Measurements from ENCODE around the gene SV2A.
"Not testable (repeated sequence)": the region's sequence is repeated elsewhere in the genome, so short reads cannot be mapped to it uniquely, and the experiment has no call there.

GRCh38 chr1:149938668-149939003, 21.0 kb upstream of the SV2A start:
- not testable (repeated sequence) for TF ChIP-seq CTCF (IDR thresholded peaks at IDR 0.05; ENCODE audit: low read length); EZH2 (optimal IDR thresholded peaks at IDR 0.05; ENCODE audit: low read depth, low read length); EZH2phosphoT487 (IDR thresholded peaks at IDR 0.05; ENCODE audit: low read length)

Measured in MM.1S (cell line).